ENCODE data around the gene ZDHHC11B. TPM values are rescaled to one million over a fixed set of nuclear protein-coding genes. Genes with fewer than 3 reads are reported as not detected.
"Not testable (repeated sequence)": the region's sequence is repeated elsewhere in the genome, so short reads cannot be mapped to it uniquely, and the experiment has no call there.

ZDHHC11B gene
- total RNA-seq, 1 experiment from 2014 or later, result 5.9 TPM

GRCh38 chr5:760363-761058 is 24.0 kb downstream of the ZDHHC11B start:
- no peak for DNase-seq (ENCODE audit: low read depth, low spot score)
- in situ Hi-C loops (cut with HindIII; ENCODE audit: low pct_unique_long_range_greater_than_20kb, low sequenced_read_pairs), result no loop called here

GRCh38 chr5:759781-760362 is 24.7 kb downstream of the ZDHHC11B start:
- no peak for DNase-seq (ENCODE audit: low read depth, low spot score)
- in situ Hi-C loops (cut with HindIII; ENCODE audit: low pct_unique_long_range_greater_than_20kb, low sequenced_read_pairs), result no loop called here

DNA sequence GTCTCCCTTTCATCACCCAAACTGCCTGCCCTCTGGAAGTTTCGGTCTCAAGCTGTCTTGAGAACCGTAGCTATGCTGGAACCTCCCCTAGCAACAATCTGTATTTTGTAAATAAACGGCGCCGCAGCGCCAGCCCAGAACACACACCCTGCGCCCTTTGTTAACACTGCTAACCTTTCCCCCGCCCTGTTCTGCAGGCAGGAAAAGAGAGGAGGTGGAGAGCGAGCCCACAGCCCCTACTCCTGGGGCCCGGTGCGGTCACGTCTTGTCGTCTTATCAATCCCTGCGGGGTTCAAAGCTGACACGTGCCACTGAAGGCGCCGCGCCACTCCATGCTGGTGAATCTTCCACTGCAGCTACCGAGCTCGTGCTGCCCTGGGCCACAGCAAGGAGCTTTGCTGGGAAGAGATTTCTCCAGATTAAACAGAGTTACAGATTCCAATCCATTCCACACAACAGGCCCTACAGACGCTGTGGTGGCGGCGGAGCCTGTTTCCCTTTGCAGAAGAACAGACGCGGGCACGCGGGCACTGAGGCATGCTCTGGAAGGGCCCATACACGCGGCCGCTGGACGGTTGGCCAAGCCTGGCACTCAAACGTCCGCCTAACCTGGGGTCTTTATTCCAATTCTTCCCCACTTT is 25.3 kb downstream of the ZDHHC11B start:
- DNase-seq (ENCODE audit: low read depth, low spot score), result no peak
- in situ Hi-C loops (cut with HindIII; ENCODE audit: low pct_unique_long_range_greater_than_20kb, low sequenced_read_pairs), result no loop called here

GRCh38 chr5:758698-759053 is 25.9 kb downstream of the ZDHHC11B start:
- in situ Hi-C loops (cut with HindIII; ENCODE audit: low pct_unique_long_range_greater_than_20kb, low sequenced_read_pairs), result no loop called here
- DNase-seq (ENCODE audit: low read depth, low spot score), result no peak

- in situ Hi-C loops (cut with HindIII; ENCODE audit: low pct_unique_long_range_greater_than_20kb, low sequenced_read_pairs), result no loop called here
- DNase-seq (ENCODE audit: low read depth, low spot score), result no peak
Observed at GRCh38 chr5:757931-758697, 26.4 kb downstream of the ZDHHC11B start.

GRCh38 chr5:757346-757930 is 27.1 kb downstream of the ZDHHC11B start:
- in situ Hi-C loops (cut with HindIII; ENCODE audit: low pct_unique_long_range_greater_than_20kb, low sequenced_read_pairs), result no loop called here
- DNase-seq (ENCODE audit: low read depth, low spot score), result no peak

DNA sequence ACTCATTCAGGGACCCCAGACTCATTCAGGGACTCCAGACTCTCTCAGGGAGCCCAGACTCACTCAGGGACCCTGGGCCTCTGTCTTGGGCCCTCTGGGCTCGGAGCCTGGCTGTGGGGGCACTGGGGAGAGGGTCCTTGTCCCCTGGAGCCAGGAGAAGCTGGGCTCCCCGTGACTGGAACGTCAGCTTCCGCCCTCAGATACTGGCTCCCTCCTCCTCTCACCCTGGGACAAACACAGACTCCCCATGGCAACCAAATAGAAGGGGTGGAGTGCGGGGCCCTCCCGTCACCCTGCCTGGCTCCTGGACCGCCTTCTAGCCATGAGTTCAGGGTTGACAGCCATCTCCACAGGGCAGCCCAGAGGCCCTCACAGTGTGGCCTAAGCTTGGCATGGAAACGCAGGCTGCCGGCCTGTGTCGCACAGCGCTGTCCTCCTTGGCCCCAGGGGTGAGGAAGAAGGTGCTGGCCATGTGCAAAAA is 27.6 kb downstream of the ZDHHC11B start:
- in situ Hi-C loops (cut with HindIII; ENCODE audit: low pct_unique_long_range_greater_than_20kb, low sequenced_read_pairs), result no loop called here
- no peak for DNase-seq (ENCODE audit: low read depth, low spot score)

GRCh38 chr5:756171-756570 is 28.4 kb downstream of the ZDHHC11B start:
- in situ Hi-C loops (cut with HindIII; ENCODE audit: low pct_unique_long_range_greater_than_20kb, low sequenced_read_pairs), result no loop called here
- DNase-seq (ENCODE audit: low read depth, low spot score), result no peak

DNA sequence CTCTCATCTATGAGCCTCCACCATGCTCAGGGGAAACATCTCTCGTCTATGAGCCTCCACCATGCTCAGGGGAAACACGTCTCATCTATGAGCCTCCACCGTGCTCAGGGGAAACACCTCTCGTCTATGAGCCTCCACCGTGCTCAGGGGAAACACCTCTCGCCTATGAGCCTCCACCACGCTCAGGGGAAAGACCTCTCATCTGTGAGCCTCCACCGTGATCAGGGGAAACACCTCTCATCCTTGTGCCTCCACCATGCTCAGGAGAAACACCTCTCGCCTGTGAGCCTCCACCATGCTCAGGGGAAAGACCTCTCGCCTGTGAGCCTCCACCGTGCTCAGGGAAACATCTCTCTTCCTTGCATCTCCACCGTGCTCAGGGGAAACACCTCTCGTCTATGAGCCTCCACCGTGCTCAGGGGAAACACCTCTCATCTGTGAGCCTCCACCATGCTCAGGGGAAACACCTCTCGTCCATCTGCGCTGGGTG is 30.3 kb downstream of the ZDHHC11B start:
- DNase-seq (ENCODE audit: low read depth, low spot score); in situ Hi-C loops (cut with HindIII; ENCODE audit: low pct_unique_long_range_greater_than_20kb, low sequenced_read_pairs): not testable (repeated sequence)

DNA sequence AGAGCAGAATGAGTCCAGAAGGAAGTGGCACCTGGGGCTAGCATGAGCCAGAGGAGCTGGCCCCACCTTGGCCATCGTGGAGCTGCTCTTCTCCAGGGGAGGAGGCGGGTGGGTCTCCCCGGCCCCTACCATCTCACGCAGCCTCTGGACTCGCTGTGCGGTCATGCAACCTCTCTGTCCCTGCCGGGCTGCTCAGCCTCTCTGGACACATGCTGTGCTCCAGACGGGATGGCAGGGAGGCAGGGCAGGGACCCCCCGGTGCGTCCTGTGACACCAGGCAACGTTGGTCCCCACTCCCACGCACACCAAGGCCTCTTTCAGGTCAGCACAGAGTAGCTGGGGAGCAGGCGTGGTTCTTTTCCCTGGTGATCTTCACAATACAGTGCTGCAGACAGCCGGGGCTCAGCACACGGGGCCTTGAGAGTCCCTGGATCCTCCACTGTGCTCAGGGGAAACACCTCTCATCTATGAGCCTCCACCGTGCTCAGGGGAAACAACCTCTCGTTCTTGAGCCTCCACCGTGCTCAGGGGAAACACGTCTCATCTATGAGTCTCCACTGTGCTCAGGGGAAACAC is 30.9 kb downstream of the ZDHHC11B start:
- DNase-seq (ENCODE audit: low read depth, low spot score); in situ Hi-C loops (cut with HindIII; ENCODE audit: low pct_unique_long_range_greater_than_20kb, low sequenced_read_pairs): not testable (repeated sequence)

GRCh38 chr5:752532-753115 is 31.9 kb downstream of the ZDHHC11B start:
- in situ Hi-C loops (cut with HindIII; ENCODE audit: low pct_unique_long_range_greater_than_20kb, low sequenced_read_pairs); DNase-seq (ENCODE audit: low read depth, low spot score): not testable (repeated sequence)

DNA sequence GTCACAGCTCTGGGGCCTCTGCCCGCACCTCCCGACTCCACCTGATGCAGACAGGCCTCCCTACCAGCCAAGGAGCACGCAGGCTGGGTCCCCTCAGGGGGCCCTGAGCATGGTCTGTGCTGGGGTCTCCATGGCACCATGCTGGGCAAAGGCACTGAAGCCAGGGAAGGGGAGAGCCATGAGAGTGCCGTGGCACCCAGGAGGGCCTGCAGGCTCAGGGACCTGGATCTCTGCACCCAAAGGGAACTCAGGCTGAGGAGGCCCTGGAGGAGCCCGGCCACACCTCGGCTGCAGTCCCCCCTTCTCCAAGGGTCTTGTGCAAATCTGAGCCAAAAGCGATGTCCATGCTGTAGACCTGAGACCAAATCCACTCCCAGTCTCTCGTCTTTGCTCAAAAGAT is 32.5 kb downstream of the ZDHHC11B start:
- DNase-seq (ENCODE audit: low read depth, low spot score); in situ Hi-C loops (cut with HindIII; ENCODE audit: low pct_unique_long_range_greater_than_20kb, low sequenced_read_pairs): not testable (repeated sequence)

- in situ Hi-C loops (cut with HindIII; ENCODE audit: low pct_unique_long_range_greater_than_20kb, low sequenced_read_pairs), result no loop called here
- no peak for DNase-seq (ENCODE audit: low read depth, low spot score)
Observed at GRCh38 chr5:751496-751895, 33.0 kb downstream of the ZDHHC11B start.

GRCh38 chr5:750226-750625 is 34.3 kb downstream of the ZDHHC11B start:
- in situ Hi-C loops (cut with HindIII; ENCODE audit: low pct_unique_long_range_greater_than_20kb, low sequenced_read_pairs); DNase-seq (ENCODE audit: low read depth, low spot score): not testable (repeated sequence)

GRCh38 chr5:749101-749670 is 35.3 kb downstream of the ZDHHC11B start:
- no peak for DNase-seq (ENCODE audit: low read depth, low spot score)

DNA sequence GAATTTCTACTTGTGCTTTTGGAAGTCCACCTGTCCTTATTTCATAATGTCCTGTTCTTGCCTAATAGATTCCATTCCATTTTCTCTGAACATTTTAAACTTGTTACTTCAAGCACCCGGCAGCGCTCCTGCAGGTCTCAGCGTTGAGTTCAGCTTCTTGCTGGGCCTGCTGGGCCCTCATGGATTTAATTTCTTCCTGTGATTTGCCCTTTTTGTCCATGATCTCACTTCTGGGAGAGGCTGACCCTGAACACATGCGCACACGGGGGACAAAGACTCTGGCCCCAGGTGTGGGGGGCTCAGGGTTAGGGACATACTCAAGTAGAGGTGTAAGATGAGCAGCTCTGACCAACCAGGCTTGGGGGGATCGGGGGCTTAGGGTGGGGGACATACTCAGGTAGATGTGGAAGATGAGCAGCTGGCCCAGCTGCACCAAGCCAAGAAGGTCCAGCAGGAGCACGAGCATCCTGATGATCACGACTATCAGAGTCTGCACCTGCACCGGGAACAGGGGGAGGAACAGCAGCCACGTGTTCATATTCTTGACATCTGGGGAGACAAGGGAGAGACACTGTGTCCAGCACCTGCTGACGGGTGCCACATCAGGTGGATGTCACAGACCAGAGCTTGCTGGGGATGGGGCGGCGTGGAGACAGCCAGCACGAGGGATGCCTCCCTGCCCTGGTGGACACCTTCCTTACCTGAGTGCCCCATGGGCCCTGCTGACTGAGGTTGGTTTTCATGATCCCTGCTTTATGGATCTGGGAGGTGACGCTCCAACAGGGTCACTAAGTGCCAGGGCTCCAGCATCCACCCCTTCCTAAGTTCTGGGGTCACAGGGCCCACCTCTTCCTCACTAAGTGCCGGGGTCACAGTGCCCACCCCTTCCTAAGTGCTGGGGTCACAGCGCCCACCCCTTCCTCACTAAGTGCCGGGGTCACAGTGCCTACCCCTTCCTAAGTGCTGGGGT is 36.2 kb downstream of the ZDHHC11B start:
- DNase-seq (ENCODE audit: low read depth, low spot score); in situ Hi-C loops (cut with HindIII; ENCODE audit: low pct_unique_long_range_greater_than_20kb, low sequenced_read_pairs): not testable (repeated sequence)

More at GRCh38 chr5:749101-749670, 35.3 kb downstream of the ZDHHC11B start:
- in situ Hi-C loops (cut with HindIII; ENCODE audit: low pct_unique_long_range_greater_than_20kb, low sequenced_read_pairs), result no loop called here
